Thyroid gland (tissue), 4 donors: Measurements from ENCODE around the gene GRID2IP. TPM values are rescaled to one million over a fixed set of nuclear protein-coding genes. Genes with fewer than 3 reads are reported as not detected.

Source experiments
- DNase-seq, 2 donors: peaks; one replicate each; pipeline ENCODE4 v3.0.0-alpha.2; 2019
- H3K27ac ChIP-seq, 3 donors: fragments of 200-600 bp; sonication (generic); 1 replicate in 2 of 3; 2 replicates in 1 of 3; pipeline ENCODE4 v1.5.1; 2016 to 2019; ENCODE audit warnings: mild to moderate bottlenecking in 1 of 3, moderate library complexity in 1 of 3
- H3K27me3 ChIP-seq: fragments of 200-600 bp; sonication (generic); one replicate; pipeline ENCODE4 v1.5.1; 2019
- H3K36me3 ChIP-seq, 2 donors: fragments of 200-600 bp; sonication (generic); one replicate each; pipeline ENCODE4 v1.5.1; 2016 to 2019
- H3K4me1 ChIP-seq, 2 donors: fragments of 200-600 bp; sonication (generic); one replicate each; pipeline ENCODE4 v1.5.1; 2017 to 2019
- H3K4me3 ChIP-seq, 3 donors: fragments of 200-600 bp; sonication (generic); replicated peaks in 1 of 3; 1 replicate in 2 of 3; 2 replicates in 1 of 3; pipeline ENCODE4 v1.5.1; 2016; ENCODE audit warnings: mild to moderate bottlenecking in 1 of 3
- H3K9me3 ChIP-seq: fragments of 200-600 bp; sonication (generic); one replicate; pipeline ENCODE4 v1.5.1; 2017
- CTCF ChIP-seq, 6 experiments: fragments of 200-600 bp in 3 of 6; fragments of 450-650 bp in 3 of 6; sonication (generic) in 3 of 6; IDR thresholded peaks; one replicate each; pipeline ENCODE4 v1.5.1; 2016 to 2019; ENCODE audit warnings: antibody characterized with exemption in 6 of 6, mild to moderate bottlenecking in 2 of 6, inconsistent platforms in 1 of 6, moderate library complexity in 1 of 6
- POLR2A ChIP-seq, 2 donors: fragments of 450-650 bp; IDR thresholded peaks; one replicate each; pipeline ENCODE4 v1.6.1; 2017; ENCODE audit warnings: antibody characterized with exemption in 2 of 2, mild to moderate bottlenecking in 2 of 2, moderate library complexity in 1 of 2
- WGBS, 2 donors: methylation state at CpG; one replicate each; pipeline ENCODE4 v1.1.5; 2017; 5-methylcytosine and 5-hydroxymethylcytosine counted together
- intact Hi-C: fragments of 100-400 bp; cut with DNase I; formaldehyde crosslinking; loops from one replicate; pipeline ENCODE4 v1.15.1; 2023
- total RNA-seq, 4 donors: library from RNA; depleted of rRNA; stranded (reverse); fragments of >200 nt; gene quantifications; one replicate each; pipeline ENCODE4 v1.2.3, GENCODE V29; 2016

The GRID2IP gene
- total RNA-seq, 4 donors from 2014 or later = 0.13 to 0.67 (median 0.40) TPM

DNA sequence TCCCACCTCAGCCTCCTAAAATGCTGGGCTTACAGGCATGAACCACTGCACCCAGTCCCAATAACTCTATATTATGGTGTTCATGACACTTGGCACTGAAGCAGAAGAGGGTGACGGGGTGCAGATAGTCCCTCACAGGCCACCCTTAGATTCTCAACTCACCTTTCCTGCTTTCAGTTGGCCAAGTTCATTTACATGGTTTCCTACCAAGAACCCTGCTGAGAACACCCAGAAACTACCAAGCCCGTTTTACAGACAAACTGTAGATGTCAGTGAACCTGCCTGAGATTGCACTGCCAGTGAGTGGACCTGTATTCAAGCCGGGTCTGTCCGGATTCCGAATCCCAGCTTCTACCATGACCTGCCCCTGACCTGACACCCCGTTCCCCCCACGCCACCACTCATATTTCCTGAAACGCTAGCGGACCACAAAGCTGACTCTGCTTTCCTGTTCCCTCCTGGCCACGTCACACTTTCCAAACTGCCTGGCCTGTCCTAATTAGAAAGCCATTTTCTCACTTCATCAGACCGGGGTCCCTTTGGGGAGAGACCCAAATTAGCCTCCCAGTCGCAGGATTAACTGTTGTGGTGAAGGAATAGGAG lies 17.3 kb downstream of the GRID2IP start:
- DNase-seq = no peak
- H3K4me1 ChIP-seq = peaks cover 11 to 15% of the 10 kb centered on the region in 2 donors
- no peak for TF ChIP-seq CTCF (IDR thresholded peaks at IDR 0.05)
- TF ChIP-seq POLR2A (IDR thresholded peaks at IDR 0.05) = no peak
- no peaks in the 10 kb centered on the region for H3K9me3 ChIP-seq
- no peaks in the 10 kb centered on the region for H3K36me3 ChIP-seq
- no peak overlapping the region for H3K4me3 ChIP-seq
- no peak overlapping the region for H3K27ac ChIP-seq
- WGBS, 2 donors = 54 to 56% methylated on average over 12 of the region's 12 CpGs
- intact Hi-C loops = no loop called here
- peaks cover 12% of the 10 kb centered on the region for H3K27me3 ChIP-seq

DNA sequence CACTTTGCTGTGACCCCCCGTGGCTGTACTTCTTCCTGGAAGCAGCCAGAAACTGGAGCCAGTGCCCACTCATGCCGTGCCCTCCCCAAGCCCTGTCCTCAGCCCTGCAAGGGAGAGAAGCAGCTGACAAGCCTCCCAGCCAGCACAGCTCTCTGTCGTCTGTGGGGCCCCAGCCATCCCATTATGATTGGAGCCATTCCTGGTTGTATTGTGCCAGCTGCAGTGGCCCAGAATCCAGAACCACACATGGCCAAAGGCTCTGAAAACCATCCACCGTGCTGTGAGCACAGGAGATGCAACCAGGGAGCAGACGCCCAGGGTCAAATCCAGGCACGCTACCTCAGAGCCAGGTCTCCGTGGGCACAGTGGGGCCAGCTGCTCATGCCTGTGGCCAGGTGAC lies 18.7 kb downstream of the GRID2IP start:
- H3K4me3 ChIP-seq = no peak overlapping the region
- TF ChIP-seq CTCF (IDR thresholded peaks at IDR 0.05) = no peak
- no peak for TF ChIP-seq POLR2A (IDR thresholded peaks at IDR 0.05)
- 14 to 80% methylated on average over 1 to 4 of the region's 7 CpGs for WGBS, 2 donors
- H3K27me3 ChIP-seq = peaks cover 12% of the 10 kb centered on the region
- H3K4me1 ChIP-seq = peaks cover 11 to 15% of the 10 kb centered on the region in 2 donors
- intact Hi-C loops = no loop called here
- DNase-seq = no peak
- H3K36me3 ChIP-seq = no peaks in the 10 kb centered on the region
- H3K27ac ChIP-seq = no peak overlapping the region
- no peaks in the 10 kb centered on the region for H3K9me3 ChIP-seq

GRCh38 chr7:6531492-6532279 lies 19.6 kb downstream of the GRID2IP start:
- Histone ChIP-seq H3K4me1 (peaks cover 9 to 17% of the 10 kb centered on the region in 2 donors), H3K36me3 (no peaks in the 10 kb centered on the region), H3K27ac (no peak overlapping the region), H3K27me3 (peaks cover 10% of the 10 kb centered on the region), H3K9me3 (no peaks in the 10 kb centered on the region), H3K4me3 (no peak overlapping the region)
- intact Hi-C loops = no loop called here
- DNase-seq = no peak
- TF ChIP-seq POLR2A (IDR thresholded peaks at IDR 0.05) = no peak
- TF ChIP-seq CTCF (IDR thresholded peaks at IDR 0.05) = no peak
- WGBS, 2 donors = 31 to 49% methylated on average over 12 to 19 of the region's 19 CpGs

DNA sequence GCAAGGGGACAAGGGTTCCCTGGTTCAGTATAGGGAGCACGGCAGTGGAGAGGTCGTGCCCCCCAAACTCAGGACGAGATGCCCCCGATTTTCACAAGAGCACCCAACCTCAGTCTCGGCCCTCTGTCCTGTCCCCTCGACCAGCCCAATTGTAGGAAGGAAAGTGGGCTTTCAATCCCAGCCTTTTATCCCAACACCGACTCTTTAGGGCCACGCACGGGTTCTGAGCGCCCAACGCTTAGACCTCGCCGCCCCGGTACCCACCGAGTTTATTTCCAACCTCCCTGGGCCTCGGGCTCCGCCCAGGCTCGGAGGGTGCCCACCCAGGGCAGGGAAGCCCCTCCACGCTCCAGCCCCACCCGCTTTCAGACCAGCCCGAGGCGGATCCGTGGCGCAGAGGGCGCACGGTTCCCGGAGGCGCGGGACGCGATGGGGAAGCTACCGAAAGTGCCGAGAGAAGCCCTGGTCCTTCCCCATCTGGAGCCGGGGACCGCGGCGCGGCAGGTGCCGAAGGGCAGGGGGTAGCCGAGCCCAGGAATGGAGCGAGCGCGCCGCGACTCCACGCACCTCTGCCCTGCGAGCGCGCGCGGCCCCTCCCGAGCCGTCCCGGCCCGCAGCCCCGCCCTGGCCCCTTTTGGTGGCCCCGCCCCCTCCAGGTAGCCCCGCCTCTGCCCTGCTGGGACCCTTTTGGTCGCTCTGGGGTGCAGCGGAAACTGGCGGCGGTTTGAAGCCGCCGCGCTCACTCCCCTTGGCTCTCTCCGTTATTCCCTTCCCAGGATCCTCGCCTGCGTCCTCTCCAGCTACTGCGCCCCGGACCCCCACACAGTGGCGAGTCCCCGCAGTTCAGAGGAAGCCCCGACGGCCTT lies 20.4 kb downstream of the GRID2IP start:
- peaks cover 3% of the 10 kb centered on the region for H3K27me3 ChIP-seq
- intact Hi-C loops = no loop called here
- H3K4me1 ChIP-seq = peaks cover 4 to 13% of the 10 kb centered on the region in 2 donors
- no peaks in the 10 kb centered on the region for H3K36me3 ChIP-seq
- 2 to 8% methylated on average over 17 to 57 of the region's 74 CpGs for WGBS, 2 donors
- TF ChIP-seq POLR2A (IDR thresholded peaks at IDR 0.05) (no peak), CTCF (IDR thresholded peaks at IDR 0.05) (no peak)
- no peaks in the 10 kb centered on the region for H3K9me3 ChIP-seq
- DNase-seq = no peak
- peak overlapping the region in 1 of 3 donors; percentile 7 for H3K4me3 ChIP-seq
- H3K27ac ChIP-seq = no peak overlapping the region
